Natural killer cell (primary cell): Measurements from ENCODE around the gene KRT39. TPM values are rescaled to one million over a fixed set of nuclear protein-coding genes. Genes with fewer than 3 reads are reported as not detected.

Source experiments
- ATAC-seq, 3 donors: fragments of 150-1000 bp in 2 of 3; fragments of 200-7000 bp in 1 of 3; cut with Tn5 transposase; 1 replicate in 1 of 3; 2 replicates in 2 of 3; pipeline ENCODE4 v1.10.0; 2021; ENCODE audit warnings: mild to moderate bottlenecking in 2 of 3, moderate library complexity in 2 of 3
- DNase-seq, 2 donors: peaks; one replicate each; pipeline versions ENCODE4 v3.0.0 to v3.0.0-alpha.2; 2013 to 2021; ENCODE audit warnings: mixed read lengths in 1 of 2
- H3K27ac ChIP-seq: one replicate; pipeline ENCODE4 v1.5.1; 2013; ENCODE audit warnings: mild to moderate bottlenecking, low read length
- H3K27me3 ChIP-seq: one replicate; pipeline ENCODE4 v1.6.1; 2013; ENCODE audit warnings: low read length; ENCODE audit not compliant: control insufficient read depth, insufficient read depth
- H3K36me3 ChIP-seq: one replicate; pipeline ENCODE4 v1.6.1; 2013; ENCODE audit warnings: low read length; ENCODE audit not compliant: control insufficient read depth, insufficient read depth
- H3K4me1 ChIP-seq: one replicate; pipeline ENCODE4 v1.6.1; 2013; ENCODE audit warnings: low read length; ENCODE audit not compliant: control insufficient read depth, insufficient read depth
- H3K4me3 ChIP-seq: one replicate; pipeline ENCODE4 v1.5.1; 2013; ENCODE audit warnings: low read length
- H3K9me3 ChIP-seq: one replicate; pipeline ENCODE4 v1.6.1; 2013; ENCODE audit warnings: low read length; ENCODE audit not compliant: control insufficient read depth, insufficient read depth
- H3K27ac Mint-ChIP-seq, 2 donors: one replicate each; pipeline ENCODE4 v1.8.0; 2022; ENCODE audit warnings: mild to moderate bottlenecking in 2 of 2, mixed read lengths in 2 of 2, moderate library complexity in 1 of 2
- H3K27me3 Mint-ChIP-seq, 2 donors: one replicate each; pipeline ENCODE4 v1.8.0; 2022; ENCODE audit warnings: low read depth in 2 of 2, mixed read lengths in 2 of 2
- H3K36me3 Mint-ChIP-seq: one replicate; pipeline ENCODE4 v1.8.0; 2022; ENCODE audit warnings: mixed read lengths
- H3K4me1 Mint-ChIP-seq, 2 donors: one replicate each; pipeline ENCODE4 v1.8.0; 2022; ENCODE audit warnings: mixed read lengths in 2 of 2
- H3K4me3 Mint-ChIP-seq: one replicate; pipeline ENCODE4 v1.8.0; 2022; ENCODE audit warnings: mild to moderate bottlenecking, moderate library complexity, mixed read lengths
- H3K9me3 Mint-ChIP-seq, 2 donors: one replicate each; pipeline ENCODE4 v1.8.0; 2022; ENCODE audit warnings: mixed read lengths in 2 of 2
- WGBS: methylation state at CpG from one replicate; pipeline ENCODE4 v1.1.7; 2013; ENCODE audit warnings: missing lambda C conversion rate; ENCODE audit not compliant: insufficient coverage; 5-methylcytosine and 5-hydroxymethylcytosine counted together
- intact Hi-C: fragments of 100-400 bp; cut with micrococcal nuclease; formaldehyde crosslinking; loops from one replicate; pipeline ENCODE4 v1.14.2; 2022
- total RNA-seq, 4 donors: library from RNA; stranded (reverse); fragments of 120-200 nt in 1 of 4; gene quantifications; one replicate each; pipeline versions ENCODE4 v1.2.3 to v1.2.4, GENCODE V29; 2013 to 2022
- TF ChIP-seq, protein P1 (sequence below): fragments of 200-600 bp; IDR thresholded peaks from one replicate; pipeline ENCODE4 v1.8.0; 2022; ENCODE audit warnings: antibody characterized with exemption

KRT39 gene
- total RNA-seq, 3 donors from 2014 or later (not counting 1 experiment from before 2014, with no cell fraction given) = not detected

DNA sequence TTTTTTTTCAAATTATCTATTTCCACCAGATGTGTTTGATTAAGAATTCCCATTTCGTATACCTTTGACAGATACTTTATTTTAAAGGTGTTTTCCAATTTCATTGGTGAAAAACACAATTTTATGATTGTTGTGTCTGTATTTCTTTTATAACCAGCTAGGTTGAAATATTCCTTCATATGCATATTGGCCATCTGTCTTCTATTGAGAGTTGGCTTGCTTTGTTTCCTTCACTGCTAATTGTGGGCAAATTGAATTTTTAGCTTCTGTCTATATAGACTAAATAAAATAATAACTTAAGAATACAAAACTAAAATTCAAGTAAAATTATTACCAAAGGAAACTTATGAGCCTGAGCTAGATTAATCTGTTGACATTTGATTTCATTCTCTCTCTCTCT lies 28.4 kb upstream of the KRT39 start:
- no CpG with 5 or more reads among the region's 1 CpG for WGBS
- Histone ChIP-seq H3K27ac (no peak overlapping the region), H3K9me3 (no peaks in the 10 kb centered on the region), H3K36me3 (no peaks in the 10 kb centered on the region), H3K4me3 (no peak overlapping the region), H3K27me3 (peaks cover 15% of the 10 kb centered on the region), H3K4me1 (no peaks in the 10 kb centered on the region)
- DNase-seq (no peak), ATAC-seq (no peak)
- H3K36me3 Mint-ChIP-seq = no peaks in the 10 kb centered on the region
- H3K4me1 Mint-ChIP-seq = no peaks in the 10 kb centered on the region
- no peaks in the 10 kb centered on the region for H3K9me3 Mint-ChIP-seq
- TF ChIP-seq, protein P1, sequence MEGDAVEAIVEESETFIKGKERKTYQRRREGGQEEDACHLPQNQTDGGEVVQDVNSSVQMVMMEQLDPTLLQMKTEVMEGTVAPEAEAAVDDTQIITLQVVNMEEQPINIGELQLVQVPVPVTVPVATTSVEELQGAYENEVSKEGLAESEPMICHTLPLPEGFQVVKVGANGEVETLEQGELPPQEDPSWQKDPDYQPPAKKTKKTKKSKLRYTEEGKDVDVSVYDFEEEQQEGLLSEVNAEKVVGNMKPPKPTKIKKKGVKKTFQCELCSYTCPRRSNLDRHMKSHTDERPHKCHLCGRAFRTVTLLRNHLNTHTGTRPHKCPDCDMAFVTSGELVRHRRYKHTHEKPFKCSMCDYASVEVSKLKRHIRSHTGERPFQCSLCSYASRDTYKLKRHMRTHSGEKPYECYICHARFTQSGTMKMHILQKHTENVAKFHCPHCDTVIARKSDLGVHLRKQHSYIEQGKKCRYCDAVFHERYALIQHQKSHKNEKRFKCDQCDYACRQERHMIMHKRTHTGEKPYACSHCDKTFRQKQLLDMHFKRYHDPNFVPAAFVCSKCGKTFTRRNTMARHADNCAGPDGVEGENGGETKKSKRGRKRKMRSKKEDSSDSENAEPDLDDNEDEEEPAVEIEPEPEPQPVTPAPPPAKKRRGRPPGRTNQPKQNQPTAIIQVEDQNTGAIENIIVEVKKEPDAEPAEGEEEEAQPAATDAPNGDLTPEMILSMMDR = no peak
- intact Hi-C loops = no loop called here
- H3K27me3 Mint-ChIP-seq = peaks cover 44 to 74% of the 10 kb centered on the region in 2 donors
- H3K27ac Mint-ChIP-seq = no peak overlapping the region
- H3K4me3 Mint-ChIP-seq = no peak overlapping the region

- Mint-ChIP-seq H3K27ac (no peak within 1 kb of the TSS), H3K4me3 (no peak within 1 kb of the TSS), H3K9me3 (no peaks in the 10 kb centered on the region), H3K36me3 (no peaks in the 10 kb centered on the region), H3K4me1 (no peaks in the 10 kb centered on the region), H3K27me3 (peaks cover 38 to 77% of the 10 kb centered on the region in 2 donors)
- DNase-seq (no peak), ATAC-seq (no peak)
- H3K4me1 ChIP-seq = no peaks in the 10 kb centered on the region
- TF ChIP-seq, protein P1 = no peak
- WGBS = 56% methylated on average over 4 of the region's 4 CpGs
- H3K27ac ChIP-seq = no peak within 1 kb of the TSS
- peaks cover 15% of the 10 kb centered on the region for H3K27me3 ChIP-seq
- H3K4me3 ChIP-seq = no peak within 1 kb of the TSS
- no peaks in the 10 kb centered on the region for H3K36me3 ChIP-seq
- no peaks in the 10 kb centered on the region for H3K9me3 ChIP-seq
- intact Hi-C loops = no loop called here
Measured at GRCh38 chr17:40993839-40994238, 27.1 kb upstream of the KRT39 start, which contains the start of gene KRTAP3-3. KRTAP3-3 (minus strand) TSS chr17:40994164; CDS start chr17:40994097, 67 bp downstream.

GRCh38 chr17:40993084-40993483 lies 26.3 kb upstream of the KRT39 start:
- peaks cover 15% of the 10 kb centered on the region for H3K27me3 ChIP-seq
- TF ChIP-seq, protein P1 = no peak
- no peaks in the 10 kb centered on the region for H3K9me3 Mint-ChIP-seq
- H3K4me3 ChIP-seq = no peak overlapping the region
- H3K4me3 Mint-ChIP-seq = no peak overlapping the region
- DNase-seq (no peak), ATAC-seq (no peak)
- peaks cover 35 to 75% of the 10 kb centered on the region in 2 donors for H3K27me3 Mint-ChIP-seq
- H3K9me3 ChIP-seq = no peaks in the 10 kb centered on the region
- H3K36me3 Mint-ChIP-seq = no peaks in the 10 kb centered on the region
- intact Hi-C loops = no loop called here
- WGBS = 100% methylated on average over 1 of the region's 2 CpGs
- H3K36me3 ChIP-seq = no peaks in the 10 kb centered on the region
- no peaks in the 10 kb centered on the region for H3K4me1 ChIP-seq
- H3K4me1 Mint-ChIP-seq = no peaks in the 10 kb centered on the region
- H3K27ac ChIP-seq = no peak overlapping the region
- H3K27ac Mint-ChIP-seq = no peak overlapping the region

GRCh38 chr17:40992666-40993065 lies 25.9 kb upstream of the KRT39 start:
- Mint-ChIP-seq H3K9me3 (no peaks in the 10 kb centered on the region), H3K4me1 (no peaks in the 10 kb centered on the region), H3K4me3 (no peak overlapping the region), H3K27ac (no peak overlapping the region), H3K27me3 (peaks cover 33 to 71% of the 10 kb centered on the region in 2 donors), H3K36me3 (no peaks in the 10 kb centered on the region)
- peaks cover 15% of the 10 kb centered on the region for H3K27me3 ChIP-seq
- ATAC-seq (no peak), DNase-seq (no peak)
- intact Hi-C loops = no loop called here
- no peaks in the 10 kb centered on the region for H3K9me3 ChIP-seq
- no peak overlapping the region for H3K4me3 ChIP-seq
- 85% methylated on average over 1 of the region's 3 CpGs for WGBS
- TF ChIP-seq, protein P1 = no peak
- no peak overlapping the region for H3K27ac ChIP-seq
- no peaks in the 10 kb centered on the region for H3K36me3 ChIP-seq
- H3K4me1 ChIP-seq = no peaks in the 10 kb centered on the region
